CD1c-positive myeloid dendritic cell (primary cell): ENCODE measurements around the gene ADIG.

Experiments
- DNase-seq: peaks from one replicate; pipeline ENCODE4 v3.0.0-alpha.2; 2016; ENCODE audit errors: extremely low spot score

The ADIG gene

GRCh38 chr20:38601216-38602184, 20.5 kb downstream of the ADIG start, which contains the start of gene ARHGAP40:
TSS of gene ARHGAP40 (plus strand) at chr20:38601809.
- no peak for DNase-seq

- no peak for DNase-seq
Observed at GRCh38 chr20:38602185-38602581, 21.2 kb downstream of the ADIG start.

- no peak for DNase-seq
Observed at GRCh38 chr20:38603286-38603685, 22.3 kb downstream of the ADIG start.

GRCh38 chr20:38604873-38605303, 23.9 kb downstream of the ADIG start:
- DNase-seq: no peak

GRCh38 chr20:38607351-38607750, 26.4 kb downstream of the ADIG start:
- no peak for DNase-seq

- DNase-seq: no peak
Observed at GRCh38 chr20:38608188-38608587, 27.2 kb downstream of the ADIG start.

GRCh38 chr20:38609815-38610214, 28.8 kb downstream of the ADIG start:
- DNase-seq: no peak

GRCh38 chr20:38610521-38610920, 29.5 kb downstream of the ADIG start:
- DNase-seq: no peak

GRCh38 chr20:38612751-38613515, 31.9 kb downstream of the ADIG start:
- no peak for DNase-seq

- DNase-seq: no peak
Observed at GRCh38 chr20:38615283-38615682, 34.3 kb downstream of the ADIG start.

- DNase-seq: no peak
Observed at GRCh38 chr20:38616457-38616856, 35.5 kb downstream of the ADIG start.

GRCh38 chr20:38617011-38617829, 36.2 kb downstream of the ADIG start:
- no peak for DNase-seq

- no peak for DNase-seq
Observed at GRCh38 chr20:38617830-38618196, 36.8 kb downstream of the ADIG start.

GRCh38 chr20:38620441-38620840, 39.4 kb downstream of the ADIG start:
- no peak for DNase-seq

GRCh38 chr20:38623061-38623460, 42.1 kb downstream of the ADIG start:
- DNase-seq: no peak

GRCh38 chr20:38624084-38624483, 43.1 kb downstream of the ADIG start:
- no peak for DNase-seq

- DNase-seq: no peak
Observed at GRCh38 chr20:38625896-38626295, 44.9 kb downstream of the ADIG start.

- no peak for DNase-seq
Observed at GRCh38 chr20:38626921-38627659, 46.1 kb downstream of the ADIG start.

GRCh38 chr20:38628580-38629470, 47.8 kb downstream of the ADIG start:
- DNase-seq: no peak

GRCh38 chr20:38629979-38630378, 49.0 kb downstream of the ADIG start:
- DNase-seq: no peak
